Natural killer cell (primary cell): ENCODE measurements around the gene FRMPD1. TPM values are rescaled to one million over a fixed set of nuclear protein-coding genes. Genes with fewer than 3 reads are reported as not detected.

Source experiments
- ATAC-seq, 3 donors: fragments of 150-1000 bp in 2 of 3; fragments of 200-7000 bp in 1 of 3; cut with Tn5 transposase; 1 replicate in 1 of 3; 2 replicates in 2 of 3; pipeline ENCODE4 v1.10.0; 2021; ENCODE audit warnings: mild to moderate bottlenecking in 2 of 3, moderate library complexity in 2 of 3
- DNase-seq, 2 donors: peaks; one replicate each; pipeline versions ENCODE4 v3.0.0 to v3.0.0-alpha.2; 2013 to 2021; ENCODE audit warnings: mixed read lengths in 1 of 2
- H3K27ac ChIP-seq: one replicate; pipeline ENCODE4 v1.5.1; 2013; ENCODE audit warnings: mild to moderate bottlenecking, low read length
- H3K27me3 ChIP-seq: one replicate; pipeline ENCODE4 v1.6.1; 2013; ENCODE audit warnings: low read length; ENCODE audit not compliant: control insufficient read depth, insufficient read depth
- H3K36me3 ChIP-seq: one replicate; pipeline ENCODE4 v1.6.1; 2013; ENCODE audit warnings: low read length; ENCODE audit not compliant: control insufficient read depth, insufficient read depth
- H3K4me1 ChIP-seq: one replicate; pipeline ENCODE4 v1.6.1; 2013; ENCODE audit warnings: low read length; ENCODE audit not compliant: control insufficient read depth, insufficient read depth
- H3K4me3 ChIP-seq: one replicate; pipeline ENCODE4 v1.5.1; 2013; ENCODE audit warnings: low read length
- H3K9me3 ChIP-seq: one replicate; pipeline ENCODE4 v1.6.1; 2013; ENCODE audit warnings: low read length; ENCODE audit not compliant: control insufficient read depth, insufficient read depth
- H3K27ac Mint-ChIP-seq, 2 donors: one replicate each; pipeline ENCODE4 v1.8.0; 2022; ENCODE audit warnings: mild to moderate bottlenecking in 2 of 2, mixed read lengths in 2 of 2, moderate library complexity in 1 of 2
- H3K27me3 Mint-ChIP-seq, 2 donors: one replicate each; pipeline ENCODE4 v1.8.0; 2022; ENCODE audit warnings: low read depth in 2 of 2, mixed read lengths in 2 of 2
- H3K36me3 Mint-ChIP-seq: one replicate; pipeline ENCODE4 v1.8.0; 2022; ENCODE audit warnings: mixed read lengths
- H3K4me1 Mint-ChIP-seq, 2 donors: one replicate each; pipeline ENCODE4 v1.8.0; 2022; ENCODE audit warnings: mixed read lengths in 2 of 2
- H3K4me3 Mint-ChIP-seq: one replicate; pipeline ENCODE4 v1.8.0; 2022; ENCODE audit warnings: mild to moderate bottlenecking, moderate library complexity, mixed read lengths
- H3K9me3 Mint-ChIP-seq, 2 donors: one replicate each; pipeline ENCODE4 v1.8.0; 2022; ENCODE audit warnings: mixed read lengths in 2 of 2
- WGBS: methylation state at CpG from one replicate; pipeline ENCODE4 v1.1.7; 2013; ENCODE audit warnings: missing lambda C conversion rate; ENCODE audit not compliant: insufficient coverage; 5-methylcytosine and 5-hydroxymethylcytosine counted together
- intact Hi-C: fragments of 100-400 bp; cut with micrococcal nuclease; formaldehyde crosslinking; loops from one replicate; pipeline ENCODE4 v1.14.2; 2022
- total RNA-seq, 4 donors: library from RNA; stranded (reverse); fragments of 120-200 nt in 1 of 4; gene quantifications; one replicate each; pipeline versions ENCODE4 v1.2.3 to v1.2.4, GENCODE V29; 2013 to 2022
- TF ChIP-seq, protein P1 (sequence below): fragments of 200-600 bp; IDR thresholded peaks from one replicate; pipeline ENCODE4 v1.8.0; 2022; ENCODE audit warnings: antibody characterized with exemption

Gene FRMPD1
- total RNA-seq, 3 donors from 2014 or later (not counting 1 experiment from before 2014, with no cell fraction given), result not detected

DNA sequence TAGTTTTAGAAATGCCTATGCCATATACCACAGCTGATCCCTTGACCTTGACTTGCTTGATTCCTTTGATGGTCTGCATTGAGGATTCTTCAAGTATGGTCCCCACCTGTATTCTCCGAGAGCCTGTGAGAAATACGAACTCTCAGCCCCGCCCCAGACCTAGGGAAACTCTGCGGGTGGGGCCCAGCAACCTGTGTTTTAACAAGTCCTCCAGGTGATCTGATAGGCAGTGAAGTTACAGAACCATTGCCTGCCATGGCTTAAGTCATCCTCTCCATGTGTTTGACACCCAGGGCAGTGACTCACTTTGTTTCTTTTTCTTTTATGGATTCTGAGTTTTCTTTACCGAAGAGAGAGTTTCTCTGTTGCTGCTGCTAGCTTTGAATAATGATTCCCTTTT is 18.5 kb downstream of the FRMPD1 start:
- no peak overlapping the region for H3K4me3 Mint-ChIP-seq
- no peaks in the 10 kb centered on the region for H3K4me1 Mint-ChIP-seq
- TF ChIP-seq, protein P1, sequence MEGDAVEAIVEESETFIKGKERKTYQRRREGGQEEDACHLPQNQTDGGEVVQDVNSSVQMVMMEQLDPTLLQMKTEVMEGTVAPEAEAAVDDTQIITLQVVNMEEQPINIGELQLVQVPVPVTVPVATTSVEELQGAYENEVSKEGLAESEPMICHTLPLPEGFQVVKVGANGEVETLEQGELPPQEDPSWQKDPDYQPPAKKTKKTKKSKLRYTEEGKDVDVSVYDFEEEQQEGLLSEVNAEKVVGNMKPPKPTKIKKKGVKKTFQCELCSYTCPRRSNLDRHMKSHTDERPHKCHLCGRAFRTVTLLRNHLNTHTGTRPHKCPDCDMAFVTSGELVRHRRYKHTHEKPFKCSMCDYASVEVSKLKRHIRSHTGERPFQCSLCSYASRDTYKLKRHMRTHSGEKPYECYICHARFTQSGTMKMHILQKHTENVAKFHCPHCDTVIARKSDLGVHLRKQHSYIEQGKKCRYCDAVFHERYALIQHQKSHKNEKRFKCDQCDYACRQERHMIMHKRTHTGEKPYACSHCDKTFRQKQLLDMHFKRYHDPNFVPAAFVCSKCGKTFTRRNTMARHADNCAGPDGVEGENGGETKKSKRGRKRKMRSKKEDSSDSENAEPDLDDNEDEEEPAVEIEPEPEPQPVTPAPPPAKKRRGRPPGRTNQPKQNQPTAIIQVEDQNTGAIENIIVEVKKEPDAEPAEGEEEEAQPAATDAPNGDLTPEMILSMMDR, result no peak
- Histone ChIP-seq H3K27me3 (no peaks in the 10 kb centered on the region), H3K27ac (no peak overlapping the region), H3K9me3 (no peaks in the 10 kb centered on the region), H3K4me1 (no peaks in the 10 kb centered on the region), H3K36me3 (no peaks in the 10 kb centered on the region), H3K4me3 (no peak overlapping the region)
- no peaks in the 10 kb centered on the region for H3K36me3 Mint-ChIP-seq
- H3K27me3 Mint-ChIP-seq, result peaks cover 26 to 34% of the 10 kb centered on the region in 2 donors
- H3K27ac Mint-ChIP-seq, result no peak overlapping the region
- DNase-seq, result no peak
- ATAC-seq, result no peak
- no peaks in the 10 kb centered on the region for H3K9me3 Mint-ChIP-seq
- intact Hi-C loops, result no loop called here
- 68% methylated on average over 4 of the region's 5 CpGs for WGBS

GRCh38 chr9:37675661-37676060 is 24.9 kb downstream of the FRMPD1 start:
- H3K4me1 Mint-ChIP-seq, result no peaks in the 10 kb centered on the region
- peaks cover 16 to 36% of the 10 kb centered on the region in 2 donors for H3K27me3 Mint-ChIP-seq
- no peaks in the 10 kb centered on the region for H3K36me3 ChIP-seq
- H3K27me3 ChIP-seq, result no peaks in the 10 kb centered on the region
- H3K27ac ChIP-seq, result no peak overlapping the region
- no peak overlapping the region for H3K4me3 ChIP-seq
- ATAC-seq, result no peak
- no peaks in the 10 kb centered on the region for H3K9me3 ChIP-seq
- no peaks in the 10 kb centered on the region for H3K36me3 Mint-ChIP-seq
- H3K4me3 Mint-ChIP-seq, result no peak overlapping the region
- H3K4me1 ChIP-seq, result no peaks in the 10 kb centered on the region
- WGBS, result 69% methylated on average over 3 of the region's 3 CpGs
- H3K9me3 Mint-ChIP-seq, result no peaks in the 10 kb centered on the region
- DNase-seq, result no peak
- no peak overlapping the region for H3K27ac Mint-ChIP-seq
- intact Hi-C loops, result no loop called here
- TF ChIP-seq, protein P1, result no peak

- 83% methylated on average over 11 of the region's 11 CpGs for WGBS
- TF ChIP-seq, protein P1, result no peak
- Histone ChIP-seq H3K9me3 (no peaks in the 10 kb centered on the region), H3K4me3 (no peak overlapping the region), H3K27ac (no peak overlapping the region), H3K4me1 (no peaks in the 10 kb centered on the region), H3K27me3 (no peaks in the 10 kb centered on the region), H3K36me3 (no peaks in the 10 kb centered on the region)
- no peak overlapping the region for H3K4me3 Mint-ChIP-seq
- intact Hi-C loops, result no loop called here
- ATAC-seq (no peak), DNase-seq (no peak)
- H3K4me1 Mint-ChIP-seq, result no peaks in the 10 kb centered on the region
- peaks cover 14 to 34% of the 10 kb centered on the region in 2 donors for H3K27me3 Mint-ChIP-seq
- H3K9me3 Mint-ChIP-seq, result no peaks in the 10 kb centered on the region
- no peaks in the 10 kb centered on the region for H3K36me3 Mint-ChIP-seq
- no peak overlapping the region for H3K27ac Mint-ChIP-seq
Observed at GRCh38 chr9:37676411-37676830, 25.7 kb downstream of the FRMPD1 start.

DNA sequence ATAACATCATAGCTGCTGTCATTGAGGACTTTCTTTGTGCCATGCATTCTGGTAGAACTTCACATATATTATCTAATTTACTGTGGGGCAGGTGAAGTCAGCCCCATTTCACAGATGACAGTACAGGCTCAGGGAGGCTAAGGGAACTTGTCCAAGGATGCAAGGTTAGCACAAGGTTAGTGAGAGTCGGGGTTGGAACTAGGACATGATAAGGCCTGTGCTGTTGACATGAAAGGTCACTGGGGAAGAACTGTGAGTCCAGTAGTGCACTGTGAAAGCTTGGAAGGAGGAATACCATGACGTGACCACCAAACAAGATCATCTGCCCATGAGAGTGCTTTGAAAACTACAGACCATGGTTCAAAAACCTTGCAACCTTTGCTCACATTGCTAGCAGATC is 26.7 kb downstream of the FRMPD1 start:
- no peak for ATAC-seq
- intact Hi-C loops, result no loop called here
- WGBS, result 91% methylated on average over 2 of the region's 2 CpGs
- H3K4me1 Mint-ChIP-seq, result no peaks in the 10 kb centered on the region
- Histone ChIP-seq H3K36me3 (no peaks in the 10 kb centered on the region), H3K4me1 (no peaks in the 10 kb centered on the region), H3K27ac (no peak overlapping the region), H3K4me3 (no peak overlapping the region), H3K27me3 (no peaks in the 10 kb centered on the region), H3K9me3 (no peaks in the 10 kb centered on the region)
- TF ChIP-seq, protein P1, result no peak
- H3K36me3 Mint-ChIP-seq, result no peaks in the 10 kb centered on the region
- H3K27ac Mint-ChIP-seq, result no peak overlapping the region
- H3K9me3 Mint-ChIP-seq, result no peaks in the 10 kb centered on the region
- DNase-seq, result no peak
- no peak overlapping the region for H3K4me3 Mint-ChIP-seq
- H3K27me3 Mint-ChIP-seq, result peaks cover 20 to 35% of the 10 kb centered on the region in 2 donors
